ENCODE measurements around the gene C10orf120.

Gene C10orf120

DNA sequence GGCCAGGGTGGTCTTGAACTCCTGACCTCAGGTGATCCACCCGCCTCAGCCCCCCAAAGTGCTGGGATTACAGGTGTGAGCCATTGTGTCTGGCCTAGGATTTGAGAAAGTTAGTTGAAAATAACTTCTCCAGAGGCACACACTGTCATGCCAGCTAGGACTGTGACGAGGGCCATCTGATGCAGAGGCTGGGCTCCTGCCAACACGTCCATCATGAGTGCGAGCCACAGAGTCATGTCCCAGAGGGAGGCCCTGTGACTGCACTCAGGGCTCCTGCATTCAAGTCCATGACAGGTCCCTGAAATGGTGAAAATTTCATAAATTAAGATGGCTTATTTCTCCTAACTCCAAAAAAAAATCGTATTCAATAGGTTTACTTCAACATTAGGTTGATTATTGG is 17.1 kb downstream of the C10orf120 start:
- Mint-ChIP-seq H3K36me3 (ENCODE audit: low read depth) (no peaks in the 10 kb centered on the region), H3K27me3 (peaks cover 50% of the 10 kb centered on the region), H3K4me1 (ENCODE audit: low read depth) (no peaks in the 10 kb centered on the region), H3K27ac (no peak overlapping the region), H3K4me3 (no peak overlapping the region), H3K9me3 (no peaks in the 10 kb centered on the region)
- DNase-seq: no peak

- no peak for DNase-seq
Observed at GRCh38 chr10:122678266-122678665, 21.4 kb downstream of the C10orf120 start.

DNA sequence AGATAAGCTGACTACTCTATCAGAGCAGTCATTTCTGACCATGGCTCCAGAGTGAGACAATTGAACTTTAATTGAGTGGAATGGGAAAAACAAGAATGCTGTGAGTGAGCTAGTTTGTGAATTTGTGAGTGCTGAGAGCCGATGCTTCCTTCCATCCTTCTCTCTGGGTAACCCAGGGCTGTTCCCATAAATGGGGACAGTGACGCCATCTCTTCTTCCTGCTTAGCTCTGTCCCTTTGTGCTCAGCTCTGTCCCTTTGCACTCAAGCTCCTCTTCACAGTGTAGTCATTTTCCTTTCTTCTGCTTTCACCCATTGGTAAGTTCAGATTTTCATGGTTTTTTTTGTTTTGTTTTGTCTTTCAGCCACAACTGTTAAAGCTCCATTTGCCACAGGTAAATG is 24.4 kb downstream of the C10orf120 start:
- Mint-ChIP-seq H3K27me3 (peaks cover 42% of the 10 kb centered on the region), H3K9me3 (no peaks in the 10 kb centered on the region), H3K4me1 (ENCODE audit: low read depth) (no peaks in the 10 kb centered on the region), H3K36me3 (ENCODE audit: low read depth) (no peaks in the 10 kb centered on the region), H3K4me3 (no peak overlapping the region), H3K27ac (no peak overlapping the region)
- no peak for DNase-seq

More at GRCh38 chr10:122678266-122678665, 21.4 kb downstream of the C10orf120 start:
- peaks cover 41% of the 10 kb centered on the region for H3K27me3 Mint-ChIP-seq
- no peak overlapping the region for H3K4me3 Mint-ChIP-seq
- no peak overlapping the region for H3K27ac Mint-ChIP-seq
- H3K4me1 Mint-ChIP-seq (ENCODE audit: low read depth): no peaks in the 10 kb centered on the region
- H3K9me3 Mint-ChIP-seq: no peaks in the 10 kb centered on the region
- H3K36me3 Mint-ChIP-seq (ENCODE audit: low read depth): no peaks in the 10 kb centered on the region

GRCh38 chr10:122674781-122675180 is 24.9 kb downstream of the C10orf120 start:
- H3K27ac Mint-ChIP-seq: no peak overlapping the region
- DNase-seq: no peak
- H3K36me3 Mint-ChIP-seq (ENCODE audit: low read depth): no peaks in the 10 kb centered on the region
- peaks cover 45% of the 10 kb centered on the region for H3K27me3 Mint-ChIP-seq
- no peak overlapping the region for H3K4me3 Mint-ChIP-seq
- no peaks in the 10 kb centered on the region for H3K4me1 Mint-ChIP-seq (ENCODE audit: low read depth)
- no peaks in the 10 kb centered on the region for H3K9me3 Mint-ChIP-seq

GRCh38 chr10:122673731-122674130 is 25.9 kb downstream of the C10orf120 start:
- Mint-ChIP-seq H3K27ac (no peak overlapping the region), H3K4me1 (ENCODE audit: low read depth) (no peaks in the 10 kb centered on the region), H3K36me3 (ENCODE audit: low read depth) (no peaks in the 10 kb centered on the region), H3K9me3 (no peaks in the 10 kb centered on the region), H3K27me3 (peaks cover 42% of the 10 kb centered on the region), H3K4me3 (no peak overlapping the region)
- DNase-seq: no peak

- Mint-ChIP-seq H3K4me3 (no peak overlapping the region), H3K27ac (no peak overlapping the region), H3K27me3 (peaks cover 39% of the 10 kb centered on the region), H3K9me3 (no peaks in the 10 kb centered on the region), H3K4me1 (ENCODE audit: low read depth) (no peaks in the 10 kb centered on the region), H3K36me3 (ENCODE audit: low read depth) (no peaks in the 10 kb centered on the region)
- no peak for DNase-seq
Observed at GRCh38 chr10:122673269-122673668, 26.4 kb downstream of the C10orf120 start.

DNA sequence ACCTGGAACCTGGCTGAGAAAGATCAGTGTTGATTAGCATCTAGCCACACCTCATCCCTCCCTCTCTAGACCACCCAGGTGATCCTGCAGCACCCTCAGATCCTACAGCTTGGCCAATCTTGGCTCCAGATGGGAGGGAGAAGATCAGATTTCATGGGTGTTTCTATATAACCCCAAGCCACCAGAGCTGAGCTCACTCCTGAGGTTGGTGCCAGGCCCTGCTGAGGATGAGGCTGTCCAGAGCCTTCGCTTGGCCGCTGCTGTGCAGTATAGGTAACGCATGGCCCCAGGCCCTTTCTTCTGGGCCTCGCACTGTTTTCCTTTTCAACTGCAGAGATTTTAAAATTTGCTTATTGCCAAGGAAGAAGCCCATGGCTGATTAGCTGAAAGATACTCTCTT is 27.0 kb downstream of the C10orf120 start:
- Mint-ChIP-seq H3K27me3 (peaks cover 39% of the 10 kb centered on the region), H3K36me3 (ENCODE audit: low read depth) (no peaks in the 10 kb centered on the region), H3K4me3 (no peak overlapping the region), H3K9me3 (no peaks in the 10 kb centered on the region), H3K27ac (no peak overlapping the region), H3K4me1 (ENCODE audit: low read depth) (no peaks in the 10 kb centered on the region)
- no peak for DNase-seq

- Mint-ChIP-seq H3K4me3 (no peak overlapping the region), H3K27ac (no peak overlapping the region), H3K27me3 (peaks cover 29% of the 10 kb centered on the region), H3K9me3 (no peaks in the 10 kb centered on the region), H3K36me3 (ENCODE audit: low read depth) (no peaks in the 10 kb centered on the region), H3K4me1 (ENCODE audit: low read depth) (no peaks in the 10 kb centered on the region)
- DNase-seq: no peak
Observed at GRCh38 chr10:122671355-122671754, 28.3 kb downstream of the C10orf120 start.

DNA sequence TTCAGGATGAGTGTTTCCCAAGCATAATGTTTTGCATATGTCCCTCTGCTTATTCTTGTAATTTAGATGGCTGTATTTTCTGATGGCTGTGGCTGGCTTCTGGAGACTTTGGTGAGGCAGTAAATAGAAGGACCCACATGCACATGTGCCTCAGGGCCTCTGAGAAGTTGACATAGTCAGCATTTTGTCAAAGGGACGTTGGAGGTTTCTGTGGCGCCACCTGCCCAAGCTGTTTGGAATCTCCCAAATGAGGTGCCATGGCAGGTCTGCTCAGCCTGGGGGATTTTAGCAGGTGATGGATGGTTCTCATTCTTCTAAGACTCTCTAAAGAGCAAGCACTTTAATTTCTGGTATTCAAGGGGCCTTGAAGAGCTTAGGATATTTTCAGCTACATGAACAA is 29.8 kb downstream of the C10orf120 start:
- H3K4me3 Mint-ChIP-seq: no peak overlapping the region
- no peaks in the 10 kb centered on the region for H3K4me1 Mint-ChIP-seq (ENCODE audit: low read depth)
- no peak for DNase-seq
- no peaks in the 10 kb centered on the region for H3K9me3 Mint-ChIP-seq
- H3K27me3 Mint-ChIP-seq: peaks cover 28% of the 10 kb centered on the region
- no peak overlapping the region for H3K27ac Mint-ChIP-seq
- no peaks in the 10 kb centered on the region for H3K36me3 Mint-ChIP-seq (ENCODE audit: low read depth)

- Mint-ChIP-seq H3K36me3 (ENCODE audit: low read depth) (no peaks in the 10 kb centered on the region), H3K27me3 (peaks cover 30% of the 10 kb centered on the region), H3K27ac (no peak overlapping the region), H3K9me3 (no peaks in the 10 kb centered on the region), H3K4me1 (ENCODE audit: low read depth) (no peaks in the 10 kb centered on the region), H3K4me3 (no peak overlapping the region)
- no peak for DNase-seq
Observed at GRCh38 chr10:122669045-122669444, 30.6 kb downstream of the C10orf120 start.

DNA sequence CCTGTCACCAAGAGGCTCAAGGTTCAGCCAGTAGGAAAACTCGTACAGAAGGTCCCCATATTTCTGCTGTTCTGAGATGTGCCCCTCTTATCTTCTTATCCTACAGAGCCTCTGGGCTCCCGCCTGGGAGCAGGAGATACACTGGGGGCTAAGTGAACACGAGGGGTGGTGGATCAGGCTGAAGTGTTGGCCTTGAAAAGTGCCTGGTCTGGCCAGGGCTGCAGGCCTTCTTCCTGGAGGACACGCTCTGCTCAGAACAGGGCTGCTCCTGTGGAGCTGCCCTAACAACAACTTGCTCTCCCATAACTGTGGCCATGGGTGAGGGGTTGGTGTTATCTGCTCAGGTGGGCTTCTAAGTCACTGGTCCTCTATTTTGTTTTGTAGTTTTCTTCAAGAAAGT is 33.7 kb downstream of the C10orf120 start:
- H3K27me3 Mint-ChIP-seq: peaks cover 35% of the 10 kb centered on the region
- H3K4me3 Mint-ChIP-seq: no peak overlapping the region
- no peak for DNase-seq
- H3K9me3 Mint-ChIP-seq: no peaks in the 10 kb centered on the region
- no peak overlapping the region for H3K27ac Mint-ChIP-seq
- no peaks in the 10 kb centered on the region for H3K4me1 Mint-ChIP-seq (ENCODE audit: low read depth)
- H3K36me3 Mint-ChIP-seq (ENCODE audit: low read depth): no peaks in the 10 kb centered on the region

DNA sequence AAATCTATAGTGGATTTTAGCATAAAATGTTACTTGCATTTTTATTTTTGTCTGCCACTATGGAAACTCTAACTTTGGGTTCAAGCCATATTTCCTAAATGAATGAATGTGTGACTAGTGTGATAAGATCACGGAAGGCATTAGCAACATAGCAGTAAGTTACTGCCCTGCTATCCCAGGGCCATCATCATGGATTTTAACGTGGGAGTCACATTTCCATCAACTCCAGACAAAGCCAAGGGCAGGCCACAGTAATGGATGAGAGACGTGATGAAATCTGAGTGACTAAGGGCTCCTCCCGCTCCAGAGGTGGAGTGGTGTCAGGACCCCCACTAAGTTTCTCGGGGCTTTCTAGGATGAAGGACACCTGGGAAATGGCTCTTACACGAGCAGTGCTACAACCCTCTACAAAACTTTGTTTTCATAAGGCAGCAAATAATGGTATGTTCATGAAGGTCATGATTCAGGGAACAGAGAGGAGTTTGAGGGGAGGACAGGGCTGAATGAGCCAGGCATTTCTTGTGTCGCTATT is 34.3 kb downstream of the C10orf120 start:
- Mint-ChIP-seq H3K4me1 (ENCODE audit: low read depth) (no peaks in the 10 kb centered on the region), H3K4me3 (no peak overlapping the region), H3K9me3 (no peaks in the 10 kb centered on the region), H3K27me3 (peaks cover 35% of the 10 kb centered on the region), H3K27ac (no peak overlapping the region), H3K36me3 (ENCODE audit: low read depth) (no peaks in the 10 kb centered on the region)
- DNase-seq: no peak

DNA sequence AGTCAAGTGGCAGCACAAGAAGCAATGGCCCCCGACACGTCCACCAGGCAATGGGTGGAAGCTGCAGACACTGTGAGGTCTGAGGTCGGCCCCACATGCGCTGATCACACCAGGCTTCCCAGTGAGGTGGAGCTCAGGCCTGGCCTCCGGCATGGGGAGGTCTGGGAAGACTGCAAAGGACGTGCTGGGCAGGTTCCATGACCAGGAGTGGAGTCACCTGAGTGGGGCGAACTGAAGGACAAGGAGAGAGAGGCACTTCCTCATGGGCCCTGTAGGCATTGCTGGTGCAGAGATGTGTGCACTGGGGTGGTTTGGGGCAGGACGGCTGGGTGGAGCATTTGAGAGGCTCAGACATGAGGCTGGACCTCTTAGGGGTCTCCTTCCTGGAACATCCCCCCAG is 35.1 kb downstream of the C10orf120 start:
- H3K27me3 Mint-ChIP-seq: peaks cover 31% of the 10 kb centered on the region
- no peak overlapping the region for H3K27ac Mint-ChIP-seq
- H3K9me3 Mint-ChIP-seq: no peaks in the 10 kb centered on the region
- H3K36me3 Mint-ChIP-seq (ENCODE audit: low read depth): no peaks in the 10 kb centered on the region
- no peaks in the 10 kb centered on the region for H3K4me1 Mint-ChIP-seq (ENCODE audit: low read depth)
- no peak for DNase-seq
- no peak overlapping the region for H3K4me3 Mint-ChIP-seq

- Mint-ChIP-seq H3K4me3 (no peak overlapping the region), H3K4me1 (ENCODE audit: low read depth) (no peaks in the 10 kb centered on the region), H3K27ac (no peak overlapping the region), H3K9me3 (no peaks in the 10 kb centered on the region), H3K36me3 (ENCODE audit: low read depth) (no peaks in the 10 kb centered on the region), H3K27me3 (peaks cover 31% of the 10 kb centered on the region)
- DNase-seq: no peak
Observed at GRCh38 chr10:122663516-122664130, 36.0 kb downstream of the C10orf120 start.

- Mint-ChIP-seq H3K36me3 (ENCODE audit: low read depth) (no peaks in the 10 kb centered on the region), H3K9me3 (no peaks in the 10 kb centered on the region), H3K4me3 (no peak overlapping the region), H3K27ac (no peak overlapping the region), H3K27me3 (peaks cover 24% of the 10 kb centered on the region), H3K4me1 (ENCODE audit: low read depth) (no peaks in the 10 kb centered on the region)
- no peak for DNase-seq
Observed at GRCh38 chr10:122662231-122662630, 37.4 kb downstream of the C10orf120 start.

- Mint-ChIP-seq H3K36me3 (ENCODE audit: low read depth) (no peaks in the 10 kb centered on the region), H3K27me3 (peaks cover 24% of the 10 kb centered on the region), H3K4me3 (no peak overlapping the region), H3K9me3 (no peaks in the 10 kb centered on the region), H3K4me1 (ENCODE audit: low read depth) (no peaks in the 10 kb centered on the region), H3K27ac (no peak overlapping the region)
- DNase-seq: no peak
Observed at GRCh38 chr10:122660696-122661095, 39.0 kb downstream of the C10orf120 start.
